Prostate gland (tissue), 2 donors: ENCODE data around the gene RNF227.

Experiments
- CTCF ChIP-seq, 4 experiments: fragments of 200-600 bp in 2 of 4; fragments of 450-650 bp in 2 of 4; sonication (generic) in 2 of 4; IDR thresholded peaks; 1 replicate in 3 of 4; 2 replicates in 1 of 4; pipeline ENCODE4 v1.5.1; 2016 to 2019; ENCODE audit warnings: antibody characterized with exemption in 4 of 4, mild to moderate bottlenecking in 2 of 4, moderate library complexity in 2 of 4
- POLR2A ChIP-seq: fragments of 450-650 bp; IDR thresholded peaks from one replicate; pipeline ENCODE4 v1.6.1; 2016; ENCODE audit warnings: antibody characterized with exemption, mild to moderate bottlenecking

- TF ChIP-seq CTCF (IDR thresholded peaks at IDR 0.05): no peak
- TF ChIP-seq POLR2A: no peak
These were observed 45.3 kb upstream of the RNF227 start for GRCh38 chr17:7961421-7961820.
